Muscle layer of duodenum (tissue), 2 donors: ENCODE measurements around the gene DDX53.

Source experiments
- H3K27ac ChIP-seq: one replicate; pipeline ENCODE4 v1.7.0; 2013; ENCODE audit warnings: mild to moderate bottlenecking, low read length
- H3K27me3 ChIP-seq: one replicate; pipeline ENCODE4 v1.7.0; 2013; ENCODE audit warnings: low read depth, mild to moderate bottlenecking, control low read depth, low read length
- H3K36me3 ChIP-seq, 2 donors: one replicate each; pipeline ENCODE4 v1.7.0; 2013; ENCODE audit warnings: low read length in 2 of 2, control low read depth in 1 of 2, mild to moderate bottlenecking in 1 of 2; ENCODE audit not compliant: insufficient read depth in 2 of 2, control insufficient read depth in 1 of 2
- H3K4me1 ChIP-seq, 2 donors: one replicate each; pipeline ENCODE4 v1.7.0; 2013; ENCODE audit warnings: low read length in 2 of 2, mild to moderate bottlenecking in 2 of 2, control low read depth in 1 of 2, moderate library complexity in 1 of 2; ENCODE audit not compliant: insufficient read depth in 2 of 2, control insufficient read depth in 1 of 2
- H3K4me3 ChIP-seq, 2 donors: one replicate each; pipeline ENCODE4 v1.7.0; 2013; ENCODE audit warnings: low read length in 2 of 2, low read depth in 1 of 2, mild to moderate bottlenecking in 1 of 2
- H3K9me3 ChIP-seq, 2 donors: one replicate each; pipeline ENCODE4 v1.7.0; 2013; ENCODE audit warnings: low read length in 2 of 2, control low read depth in 1 of 2, mild to moderate bottlenecking in 1 of 2; ENCODE audit not compliant: control insufficient read depth in 1 of 2
- donor health status: healthy.

DDX53 gene

GRCh38 chrX:23052324-23052723 is 52.6 kb downstream of the DDX53 start:
- Histone ChIP-seq H3K27me3 (no peaks in the 10 kb centered on the region), H3K4me1 (no peaks in the 10 kb centered on the region), H3K9me3 (peaks cover 0 to 2% of the 10 kb centered on the region in 2 donors), H3K27ac (no peak overlapping the region), H3K4me3 (no peak overlapping the region), H3K36me3 (no peaks in the 10 kb centered on the region)
